Mesenchymal stem cell (in vitro differentiated cells and primary cell): ENCODE results near the gene MB.
A peak's percentile ranks its signal among the peaks of the same experiment; 100 is the strongest.

ENCODE experiments used
- DNase-seq: peaks from one replicate; pipeline ENCODE4 v3.0.0-alpha.2; 2013
- H2AFZ ChIP-seq: one replicate; pipeline ENCODE4 v1.6.1; 2013; ENCODE audit warnings: low read depth, mild to moderate bottlenecking, control low read depth, inconsistent platforms, low read length, moderate library complexity
- H2AK5ac ChIP-seq: 2 replicates; pipeline ENCODE4 v1.6.1; 2013; ENCODE audit warnings: low read length, moderate library complexity, mild to moderate bottlenecking, inconsistent platforms; ENCODE audit not compliant: severe bottlenecking
- H2BK120ac ChIP-seq: one replicate; pipeline ENCODE4 v1.6.1; 2013; ENCODE audit warnings: low read depth, mild to moderate bottlenecking, inconsistent platforms, low read length, moderate library complexity
- H2BK12ac ChIP-seq, 2 experiments: one replicate each; pipeline ENCODE4 v1.6.1; 2013; ENCODE audit warnings: inconsistent platforms in 2 of 2, low read length in 2 of 2, mild to moderate bottlenecking in 2 of 2, moderate library complexity in 2 of 2, control low read depth in 1 of 2
- H2BK15ac ChIP-seq: one replicate; pipeline ENCODE4 v1.6.1; 2013; ENCODE audit warnings: mild to moderate bottlenecking, low read depth, inconsistent platforms; ENCODE audit not compliant: poor library complexity, severe bottlenecking
- H2BK5ac ChIP-seq: 2 replicates; pipeline ENCODE4 v1.6.1; 2013; ENCODE audit warnings: low read depth, mild to moderate bottlenecking, low read length, control low read depth, inconsistent platforms; ENCODE audit not compliant: poor library complexity, severe bottlenecking
- H3K14ac ChIP-seq, 2 experiments: one replicate each; pipeline ENCODE4 v1.6.1; 2013; ENCODE audit warnings: inconsistent platforms in 2 of 2, low read length in 2 of 2, control low read depth in 1 of 2, mild to moderate bottlenecking in 1 of 2, moderate library complexity in 1 of 2
- H3K18ac ChIP-seq, 2 experiments: one replicate each; pipeline ENCODE4 v1.6.1; 2013; ENCODE audit warnings: inconsistent platforms in 2 of 2, low read length in 2 of 2, control low read depth in 1 of 2, low read depth in 1 of 2, mild to moderate bottlenecking in 1 of 2
- H3K23ac ChIP-seq, 2 experiments: one replicate each; pipeline ENCODE4 v1.6.1; 2013; ENCODE audit warnings: inconsistent platforms in 2 of 2, low read length in 2 of 2, mild to moderate bottlenecking in 2 of 2, moderate library complexity in 2 of 2, control low read depth in 1 of 2
- H3K27ac ChIP-seq: 2 replicates; pipeline ENCODE4 v1.5.1; 2013; ENCODE audit warnings: mild to moderate bottlenecking, moderate library complexity, low read length, control low read depth, inconsistent platforms; ENCODE audit not compliant: poor library complexity, severe bottlenecking
- H3K27me3 ChIP-seq, 2 experiments: 2 replicates each; pipeline versions ENCODE4 v1.6.1 to v1.7.0; 2013; ENCODE audit warnings: low read length in 2 of 2, mild to moderate bottlenecking in 2 of 2, moderate library complexity in 2 of 2, control low read depth in 1 of 2, inconsistent platforms in 1 of 2; ENCODE audit not compliant: control insufficient read depth in 1 of 2, insufficient read depth in 1 of 2
- H3K36me3 ChIP-seq, 2 experiments: 2 replicates each; pipeline versions ENCODE4 v1.6.1 to v1.7.0; 2013; ENCODE audit warnings: low read length in 2 of 2, control low read depth in 1 of 2, inconsistent platforms in 1 of 2, low read depth in 1 of 2, mild to moderate bottlenecking in 1 of 2; ENCODE audit not compliant: insufficient read depth in 2 of 2, control insufficient read depth in 1 of 2
- H3K4ac ChIP-seq, 2 experiments: one replicate each; pipeline ENCODE4 v1.6.1; 2013; ENCODE audit warnings: inconsistent platforms in 2 of 2, low read length in 2 of 2, mild to moderate bottlenecking in 2 of 2, moderate library complexity in 2 of 2, control low read depth in 1 of 2, low read depth in 1 of 2
- H3K4me1 ChIP-seq: 2 replicates; pipeline ENCODE4 v1.6.1; 2013; ENCODE audit warnings: low read depth, low read length, control low read depth; ENCODE audit not compliant: control insufficient read depth, insufficient read depth
- H3K4me2 ChIP-seq: 2 replicates; pipeline ENCODE4 v1.6.1; 2013; ENCODE audit warnings: low read length, mild to moderate bottlenecking, inconsistent platforms; ENCODE audit not compliant: poor library complexity, severe bottlenecking
- H3K4me3 ChIP-seq, 2 experiments: 2 replicates each; pipeline versions ENCODE4 v1.5.1 to v1.7.0; 2013; ENCODE audit warnings: low read length in 2 of 2, mild to moderate bottlenecking in 2 of 2, control low read depth in 1 of 2, low read depth in 1 of 2; ENCODE audit not compliant: insufficient read depth in 1 of 2
- H3K79me1 ChIP-seq: replicated peaks from 2 replicates; pipeline ENCODE4 v1.6.1; 2013; ENCODE audit warnings: mild to moderate bottlenecking, control low read depth, low read length, inconsistent platforms; ENCODE audit not compliant: poor library complexity, severe bottlenecking
- H3K9ac ChIP-seq: 2 replicates; pipeline ENCODE4 v1.7.0; 2013; ENCODE audit warnings: mild to moderate bottlenecking, low read length, moderate library complexity
- H3K9me3 ChIP-seq: 2 replicates; pipeline ENCODE4 v1.7.0; 2013; ENCODE audit warnings: mild to moderate bottlenecking, low read length; ENCODE audit not compliant: control insufficient read depth
- H4K8ac ChIP-seq: one replicate; pipeline ENCODE4 v1.6.1; 2013; ENCODE audit warnings: inconsistent platforms, mild to moderate bottlenecking, low read length, moderate library complexity
- H4K91ac ChIP-seq: one replicate; pipeline ENCODE4 v1.6.1; 2013; ENCODE audit warnings: mild to moderate bottlenecking, low read length, inconsistent platforms
- WGBS: methylation state at CpG from one replicate; pipeline ENCODE4 v1.1.7; 2013; ENCODE audit warnings: mixed read lengths; 5-methylcytosine and 5-hydroxymethylcytosine counted together

MB gene

GRCh38 chr22:35567351-35568141 lies 49.6 kb downstream of the MB start:
- no peak overlapping the region for H2BK120ac ChIP-seq
- no peaks in the 10 kb centered on the region for H3K9me3 ChIP-seq
- H3K79me1 ChIP-seq, result no peaks in the 10 kb centered on the region
- H4K91ac ChIP-seq, result peak overlapping the region; percentile 40
- no peak for DNase-seq
- H2BK5ac ChIP-seq, result no peak overlapping the region
- no peak overlapping the region for H3K4me2 ChIP-seq
- no peak overlapping the region for H3K14ac ChIP-seq
- peaks cover 12% of the 10 kb centered on the region for H3K4me1 ChIP-seq
- no peak overlapping the region for H2AFZ ChIP-seq
- no peak overlapping the region for H3K9ac ChIP-seq
- H3K4me3 ChIP-seq, result no peak overlapping the region
- H2AK5ac ChIP-seq, result no peak overlapping the region
- H2BK15ac ChIP-seq, result no peak overlapping the region
- no peak overlapping the region for H2BK12ac ChIP-seq
- no peak overlapping the region for H3K23ac ChIP-seq
- H3K36me3 ChIP-seq, result no peaks in the 10 kb centered on the region
- no peak overlapping the region for H3K27ac ChIP-seq
- no peak overlapping the region for H4K8ac ChIP-seq
- no peak overlapping the region for H3K18ac ChIP-seq
- no peak overlapping the region for H3K4ac ChIP-seq
- 84% methylated on average over 23 of the region's 23 CpGs for WGBS
- H3K27me3 ChIP-seq, result peaks cover 0 to 16% of the 10 kb centered on the region in 2 experiments

GRCh38 chr22:35564975-35565867 lies 51.9 kb downstream of the MB start:
- H3K4me1 ChIP-seq, result peaks cover 22% of the 10 kb centered on the region
- no peaks in the 10 kb centered on the region for H3K9me3 ChIP-seq
- H2BK120ac ChIP-seq, result no peak overlapping the region
- H3K18ac ChIP-seq, result peak overlapping the region; percentile 70 to 72
- H2BK15ac ChIP-seq, result peak overlapping the region; percentile 44
- H2AFZ ChIP-seq, result no peak overlapping the region
- no peak overlapping the region for H3K4me3 ChIP-seq
- H3K36me3 ChIP-seq, result no peaks in the 10 kb centered on the region
- no peaks in the 10 kb centered on the region for H3K79me1 ChIP-seq
- H3K4me2 ChIP-seq, result no peak overlapping the region
- no peak overlapping the region for H3K27ac ChIP-seq
- peak overlapping the region in 1 of 2 experiments; percentile 29 for H2BK12ac ChIP-seq
- H3K4ac ChIP-seq, result no peak overlapping the region
- no peak for DNase-seq
- no peak overlapping the region for H3K9ac ChIP-seq
- H3K14ac ChIP-seq, result peak overlapping the region in 1 of 2 experiments; percentile 46
- peaks cover 0 to 25% of the 10 kb centered on the region in 2 experiments for H3K27me3 ChIP-seq
- H2AK5ac ChIP-seq, result no peak overlapping the region
- no peak overlapping the region for H3K23ac ChIP-seq
- WGBS, result 78% methylated on average over 10 of the region's 10 CpGs
- peak overlapping the region; percentile 56 for H4K8ac ChIP-seq
- H4K91ac ChIP-seq, result peak overlapping the region; percentile 52
- H2BK5ac ChIP-seq, result no peak overlapping the region

- no peak overlapping the region for H3K14ac ChIP-seq
- peak overlapping the region; percentile 33 for H2AK5ac ChIP-seq
- WGBS, result 47% methylated on average over 6 of the region's 7 CpGs
- peak overlapping the region; percentile 72 for H4K8ac ChIP-seq
- peak overlapping the region; percentile 24 to 80 for H2BK12ac ChIP-seq
- H3K23ac ChIP-seq, result no peak overlapping the region
- H2BK5ac ChIP-seq, result no peak overlapping the region
- H3K4ac ChIP-seq, result peak overlapping the region; percentile 50 to 79
- peaks cover 6% of the 10 kb centered on the region for H3K9me3 ChIP-seq
- H3K4me3 ChIP-seq, result no peak overlapping the region
- DNase-seq, result no peak
- H3K18ac ChIP-seq, result peak overlapping the region; percentile 69 to 76
- H2BK15ac ChIP-seq, result peak overlapping the region; percentile 99
- peak overlapping the region; percentile 53 for H4K91ac ChIP-seq
- no peaks in the 10 kb centered on the region for H3K36me3 ChIP-seq
- H3K9ac ChIP-seq, result no peak overlapping the region
- no peak overlapping the region for H2BK120ac ChIP-seq
- peaks cover 2 to 37% of the 10 kb centered on the region in 2 experiments for H3K27me3 ChIP-seq
- no peaks in the 10 kb centered on the region for H3K79me1 ChIP-seq
- H2AFZ ChIP-seq, result peak overlapping the region; percentile 34
- H3K4me2 ChIP-seq, result no peak overlapping the region
- peaks cover 23% of the 10 kb centered on the region for H3K4me1 ChIP-seq
- no peak overlapping the region for H3K27ac ChIP-seq
Observed at GRCh38 chr22:35563211-35563610, 53.9 kb downstream of the MB start.
